Measurements from ENCODE around the gene EBF3. TPM values are rescaled to one million over a fixed set of nuclear protein-coding genes. Genes with fewer than 3 reads are reported as not detected.

The EBF3 gene
- total RNA-seq, 1 experiment from 2014 or later = 0.22 TPM

DNA sequence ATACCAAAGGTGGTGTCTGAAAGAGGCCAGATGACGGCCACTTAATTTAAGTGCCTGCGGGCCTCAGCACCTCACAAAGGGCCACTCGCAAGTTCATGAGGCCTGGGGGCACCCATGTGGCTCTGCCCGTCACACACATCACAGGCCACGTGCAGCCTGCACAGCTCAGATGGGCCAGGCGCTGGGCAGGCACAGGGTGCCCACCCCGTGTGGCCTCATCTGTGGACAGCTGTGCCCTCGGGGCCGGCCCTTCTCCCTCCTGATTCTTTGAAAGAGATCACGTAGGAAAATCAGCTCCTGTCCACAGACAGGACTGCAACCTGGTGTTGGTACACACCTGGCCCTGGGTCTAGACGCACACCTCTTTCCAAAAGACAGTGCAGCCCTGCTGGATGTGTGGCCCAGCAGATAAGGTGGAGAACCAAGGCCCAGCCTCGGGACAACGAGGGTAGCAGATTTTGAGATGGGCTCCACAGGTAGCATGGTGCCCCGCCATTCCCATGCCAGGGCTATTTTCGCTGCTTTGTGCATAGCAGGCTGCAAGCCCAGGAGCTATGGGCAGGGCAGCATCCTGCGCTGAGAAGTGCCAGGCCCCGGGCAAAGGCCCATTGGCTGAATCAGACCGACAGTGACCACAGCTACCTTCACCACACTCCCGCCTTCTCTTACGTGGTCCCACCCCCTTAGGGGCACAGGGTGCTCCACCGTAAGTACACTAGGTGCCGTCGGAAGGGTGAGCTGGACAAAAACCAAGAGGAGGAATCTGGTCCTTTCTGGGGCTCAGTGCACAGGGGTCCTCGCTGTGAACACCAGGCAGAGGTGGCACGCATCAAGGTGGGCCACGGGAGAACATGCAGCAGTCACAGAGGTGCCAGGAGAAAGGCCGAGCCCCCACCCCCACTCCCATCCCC lies 124.5 kb downstream of the EBF3 start:
- no peak overlapping the region for H2BK20ac ChIP-seq (ENCODE audit: low read depth, low read length, poor library complexity, severe bottlenecking)
- Mint-ChIP-seq H3K4me3 (no peak overlapping the region), H3K9me3 (no peaks in the 10 kb centered on the region), H3K36me3 (ENCODE audit: insufficient read depth in 1 of 3, low read depth in 3 of 3) (no peaks in the 10 kb centered on the region), H3K27ac (no peak overlapping the region), H3K27me3 (ENCODE audit: low read depth) (0 out of 2 replicates have a peak, but pooled peaks cover 3% of the 10 kb centered on the region), H3K4me1 (peaks cover 2 to 3% of the 10 kb centered on the region in 2 experiments; a peak in 3 of 4 replicates)
- no peak overlapping the region for H3K23ac ChIP-seq (ENCODE audit: insufficient read length, low read depth, low read length)
- WGBS (ENCODE audit: extremely low coverage, insufficient read length, low lambda C conversion rate) = no CpG with 5 or more reads among the region's 27 CpGs
- H3K56ac ChIP-seq (ENCODE audit: insufficient read length, low read depth, low read length) = no peak overlapping the region
- no peak overlapping the region for H2BK12ac ChIP-seq (ENCODE audit: insufficient read length, low read depth, low read length)
- H3K4me1 ChIP-seq (ENCODE audit: insufficient read depth, low read length) = no peaks in the 10 kb centered on the region
- no peaks in the 10 kb centered on the region for H3K23me2 ChIP-seq (ENCODE audit: insufficient read length, low read depth, low read length, poor library complexity, severe bottlenecking)
- H3K9me3 ChIP-seq (ENCODE audit: control insufficient read depth, low read depth, low read length) = no peaks in the 10 kb centered on the region
- H3K9ac ChIP-seq (ENCODE audit: extremely low read depth, insufficient read length, low read length) = no peak overlapping the region
- no peak overlapping the region for H3K18ac ChIP-seq (ENCODE audit: insufficient read length, low read depth, low read length)
- H3K14ac ChIP-seq (ENCODE audit: insufficient read depth, low read length) = no peak overlapping the region
- TF ChIP-seq, protein P1, sequence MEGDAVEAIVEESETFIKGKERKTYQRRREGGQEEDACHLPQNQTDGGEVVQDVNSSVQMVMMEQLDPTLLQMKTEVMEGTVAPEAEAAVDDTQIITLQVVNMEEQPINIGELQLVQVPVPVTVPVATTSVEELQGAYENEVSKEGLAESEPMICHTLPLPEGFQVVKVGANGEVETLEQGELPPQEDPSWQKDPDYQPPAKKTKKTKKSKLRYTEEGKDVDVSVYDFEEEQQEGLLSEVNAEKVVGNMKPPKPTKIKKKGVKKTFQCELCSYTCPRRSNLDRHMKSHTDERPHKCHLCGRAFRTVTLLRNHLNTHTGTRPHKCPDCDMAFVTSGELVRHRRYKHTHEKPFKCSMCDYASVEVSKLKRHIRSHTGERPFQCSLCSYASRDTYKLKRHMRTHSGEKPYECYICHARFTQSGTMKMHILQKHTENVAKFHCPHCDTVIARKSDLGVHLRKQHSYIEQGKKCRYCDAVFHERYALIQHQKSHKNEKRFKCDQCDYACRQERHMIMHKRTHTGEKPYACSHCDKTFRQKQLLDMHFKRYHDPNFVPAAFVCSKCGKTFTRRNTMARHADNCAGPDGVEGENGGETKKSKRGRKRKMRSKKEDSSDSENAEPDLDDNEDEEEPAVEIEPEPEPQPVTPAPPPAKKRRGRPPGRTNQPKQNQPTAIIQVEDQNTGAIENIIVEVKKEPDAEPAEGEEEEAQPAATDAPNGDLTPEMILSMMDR (conservative IDR thresholded peaks at IDR 0.05) = no peak
- no peaks in the 10 kb centered on the region for H3K27me3 ChIP-seq (ENCODE audit: insufficient read depth, low read length)
- H3K4me2 ChIP-seq (ENCODE audit: insufficient read depth, insufficient read length, low read length) = no peak overlapping the region
- H3T11ph ChIP-seq (ENCODE audit: low read length) = no peak overlapping the region
- H4K91ac ChIP-seq (ENCODE audit: insufficient read length, low read depth, low read length) = no peak overlapping the region
- H2AFZ ChIP-seq (ENCODE audit: low read length) = no peak overlapping the region
- no peak overlapping the region for H2BK5ac ChIP-seq (ENCODE audit: insufficient read length, low read length)
- no peak overlapping the region for H2BK120ac ChIP-seq (ENCODE audit: low read depth, low read length, poor library complexity, severe bottlenecking)
- no peak overlapping the region for H4K5ac ChIP-seq (ENCODE audit: insufficient read length, low read depth, low read length)
- no peaks in the 10 kb centered on the region for H4K20me1 ChIP-seq (ENCODE audit: control insufficient read depth, insufficient read depth, insufficient read length)
- H2AK5ac ChIP-seq (ENCODE audit: insufficient read length, low read length) = no peak overlapping the region
- H3K79me2 ChIP-seq (ENCODE audit: insufficient read depth, low read length) = no peaks in the 10 kb centered on the region
- no peak overlapping the region for H2BK15ac ChIP-seq (ENCODE audit: low read depth, low read length)
- DNase-seq = no peak
- no peaks in the 10 kb centered on the region for H3K79me1 ChIP-seq (ENCODE audit: insufficient read depth, low read depth, low read length, poor library complexity, severe bottlenecking)
- no peak overlapping the region for H3K27ac ChIP-seq (ENCODE audit: insufficient read length, low read depth, low read length)
- H3K4ac ChIP-seq (ENCODE audit: low read depth, low read length) = no peak overlapping the region
- no peak overlapping the region for H4K8ac ChIP-seq (replicated peaks; ENCODE audit: insufficient read length, low read depth, low read length)
